Suprapubic skin (tissue), 4 donors: Measurements from ENCODE around the gene ZNF626. TPM values are rescaled to one million over a fixed set of nuclear protein-coding genes. Genes with fewer than 3 reads are reported as not detected.
A peak's percentile ranks its signal among the peaks of the same experiment; 100 is the strongest.
"Not testable (repeated sequence)": the region's sequence is repeated elsewhere in the genome, so short reads cannot be mapped to it uniquely, and the experiment has no call there.

Experiments used
- DNase-seq, 2 donors: peaks; one replicate each; pipeline ENCODE4 v3.0.0-alpha.2; 2019; ENCODE audit warnings: low spot score in 2 of 2
- H3K27ac ChIP-seq: fragments of 200-600 bp; sonication (generic); one replicate; pipeline ENCODE4 v1.5.1; 2019
- H3K27me3 ChIP-seq: fragments of 200-600 bp; sonication (generic); one replicate; pipeline ENCODE4 v1.5.1; 2019
- H3K36me3 ChIP-seq: fragments of 200-600 bp; sonication (generic); one replicate; pipeline ENCODE4 v1.5.1; 2019
- H3K4me1 ChIP-seq: fragments of 200-600 bp; sonication (generic); one replicate; pipeline ENCODE4 v1.5.1; 2019
- H3K4me3 ChIP-seq: fragments of 200-600 bp; sonication (generic); one replicate; pipeline ENCODE4 v1.5.1; 2019; ENCODE audit warnings: mild to moderate bottlenecking
- H3K9me3 ChIP-seq: fragments of 200-600 bp; sonication (generic); one replicate; pipeline ENCODE4 v1.5.1; 2019
- CTCF ChIP-seq, 2 donors: fragments of 200-600 bp in 1 of 2; fragments of 450-650 bp in 1 of 2; sonication (generic) in 1 of 2; IDR thresholded peaks; one replicate each; pipeline ENCODE4 v1.5.1; 2016 to 2019; ENCODE audit warnings: antibody characterized with exemption in 2 of 2, mild to moderate bottlenecking in 1 of 2, moderate library complexity in 1 of 2
- EP300 ChIP-seq: sonication (generic); formaldehyde crosslinking; IDR thresholded peaks from one replicate; pipeline ENCODE4 v1.6.1; 2017; ENCODE audit warnings: antibody characterized with exemption
- POLR2A ChIP-seq, 2 donors: fragments of 450-650 bp; IDR thresholded peaks; one replicate each; pipeline ENCODE4 v1.6.1; 2017; ENCODE audit warnings: antibody characterized with exemption in 2 of 2, mild to moderate bottlenecking in 2 of 2, moderate library complexity in 2 of 2
- POLR2AphosphoS5 ChIP-seq, 3 donors: sonication (generic); formaldehyde crosslinking; IDR thresholded peaks; one replicate each; pipeline ENCODE4 v1.6.1; 2017; ENCODE audit warnings: antibody characterized with exemption in 3 of 3
- WGBS: methylation state at CpG from one replicate; pipeline ENCODE4 v1.1.5; 2018; 5-methylcytosine and 5-hydroxymethylcytosine counted together
- total RNA-seq, 4 donors: library from RNA; depleted of rRNA; stranded (reverse); fragments of >200 nt; gene quantifications; one replicate each; pipeline ENCODE4 v1.1.0, GENCODE V29; 2016

The ZNF626 gene
- 10 to 100 TPM; 14.2 to 24.3 (median 17.1) TPM for total RNA-seq

GRCh38 chr19:20661150-20661819 is at the start of gene ZNF626:
TSS of gene ZNF626 (minus strand) at chr19:20661571. CDS start at chr19:20661446, 125 bp downstream.
- Histone ChIP-seq H3K4me3 (peak within 1 kb of the TSS; percentile 56), H3K4me1 (peaks cover 21% of the 10 kb centered on the region), H3K27ac (peak within 1 kb of the TSS; percentile 80), H3K9me3 (peaks cover 7% of the 10 kb centered on the region), H3K36me3 (peaks cover 24% of the 10 kb centered on the region), H3K27me3 (no peaks in the 10 kb centered on the region)
- TF ChIP-seq POLR2AphosphoS5 (IDR thresholded peaks at IDR 0.05) (peak in 2 of 3 donors; percentile 23 to 34), CTCF (IDR thresholded peaks at IDR 0.05) (no peak), POLR2A (IDR thresholded peaks at IDR 0.05) (peak; percentile 16 to 88)
- DNase-seq = peak; percentile 98
- whole genome bisulfite sequencing = under 1% methylated on average over 25 of the region's 25 CpGs

DNA sequence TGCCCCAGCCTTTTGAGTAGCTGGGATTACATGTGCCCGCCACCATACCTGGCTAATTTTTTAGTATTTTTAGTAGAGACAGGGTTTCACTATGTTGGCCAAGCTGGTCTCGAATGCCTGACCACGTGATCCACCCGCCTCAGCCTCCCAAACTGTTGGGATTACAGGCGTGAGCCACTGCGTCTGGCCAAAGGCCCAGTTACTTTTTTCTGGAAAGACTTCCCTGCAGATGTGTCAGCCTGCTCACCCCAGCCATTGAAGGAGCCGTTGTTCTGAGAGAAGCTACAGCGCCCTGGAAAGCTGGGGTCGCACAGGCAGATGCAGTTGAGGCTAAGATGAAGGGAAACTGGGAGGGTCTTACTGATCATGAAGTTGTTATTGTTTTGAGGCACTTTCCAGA is 7.9 kb upstream of the ZNF626 start:
- 89% methylated on average over 9 of the region's 9 CpGs for WGBS
- Histone ChIP-seq H3K27me3 (no peaks in the 10 kb centered on the region), H3K4me3 (no peak overlapping the region), H3K9me3 (no peaks in the 10 kb centered on the region), H3K4me1 (no peaks in the 10 kb centered on the region), H3K36me3 (no peaks in the 10 kb centered on the region), H3K27ac (no peak overlapping the region)
- DNase-seq = no peak
- no peak for TF ChIP-seq POLR2A (IDR thresholded peaks at IDR 0.05)
- no peak for TF ChIP-seq EP300
- no peak for TF ChIP-seq POLR2AphosphoS5 (IDR thresholded peaks at IDR 0.05)
- TF ChIP-seq CTCF (IDR thresholded peaks at IDR 0.05) = no peak

GRCh38 chr19:20667281-20667680 is 5.9 kb upstream of the ZNF626 start:
- H3K27me3 ChIP-seq = no peaks in the 10 kb centered on the region
- no peak overlapping the region for H3K4me3 ChIP-seq
- H3K9me3 ChIP-seq = no peaks in the 10 kb centered on the region
- no peaks in the 10 kb centered on the region for H3K36me3 ChIP-seq
- no peaks in the 10 kb centered on the region for H3K4me1 ChIP-seq
- WGBS = 95% methylated on average over 4 of the region's 4 CpGs
- no peak for TF ChIP-seq POLR2AphosphoS5 (IDR thresholded peaks at IDR 0.05)
- DNase-seq = no peak
- no peak overlapping the region for H3K27ac ChIP-seq

DNA sequence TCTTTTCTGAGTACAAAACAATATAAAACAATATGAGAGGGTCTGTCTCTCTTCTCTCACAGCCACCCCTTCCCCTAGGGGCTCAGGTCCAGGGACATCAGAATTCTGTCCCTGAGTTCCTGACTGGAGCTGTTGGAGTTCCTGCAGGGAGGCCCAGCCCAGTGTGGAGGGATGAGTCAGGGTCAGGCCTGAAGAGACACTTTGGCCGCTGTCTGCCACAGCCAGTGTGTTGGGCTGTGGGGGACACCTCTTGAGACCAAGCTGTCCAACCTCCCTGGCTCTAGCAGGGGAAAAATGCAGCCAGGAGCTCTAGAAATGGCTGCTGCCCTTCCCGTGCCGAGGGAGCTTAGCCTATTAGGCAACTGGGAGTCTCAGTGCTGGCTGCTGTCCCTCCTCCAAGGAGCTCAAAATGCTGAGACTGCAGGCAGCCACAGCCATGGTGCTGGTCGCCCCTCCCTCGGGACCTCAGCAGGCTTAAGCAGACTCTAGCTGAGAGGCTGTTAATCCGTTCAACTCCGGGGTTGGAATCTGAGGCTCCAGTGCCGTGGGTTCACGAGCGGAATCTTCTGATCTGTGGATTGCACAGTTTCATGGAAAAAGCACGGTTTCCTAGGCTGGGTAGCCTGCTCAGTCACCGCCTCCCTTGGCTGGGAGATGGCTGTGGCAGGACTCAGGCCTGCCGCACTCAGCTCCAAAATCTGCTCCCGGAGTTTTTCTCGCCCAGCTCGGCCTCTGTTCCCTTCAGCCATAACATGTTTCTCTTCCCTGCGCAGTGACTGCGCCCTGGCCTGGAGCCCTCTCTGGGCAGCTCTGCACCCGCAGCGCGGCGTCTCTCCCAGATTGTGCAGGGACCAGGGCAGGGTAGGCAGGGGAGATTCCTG is 3.8 kb upstream of the ZNF626 start:
- Histone ChIP-seq H3K4me1 (peaks cover 11% of the 10 kb centered on the region), H3K27ac (no peak overlapping the region), H3K36me3 (no peaks in the 10 kb centered on the region), H3K9me3 (no peaks in the 10 kb centered on the region), H3K4me3 (no peak overlapping the region), H3K27me3 (no peaks in the 10 kb centered on the region)
- 57% methylated on average over 20 of the region's 22 CpGs for WGBS
- no peak for DNase-seq
- no peak for TF ChIP-seq CTCF (IDR thresholded peaks at IDR 0.05)

- H3K9me3 ChIP-seq, H3K36me3 ChIP-seq, DNase-seq, H3K27ac ChIP-seq, H3K4me3 ChIP-seq, H3K27me3 ChIP-seq: not testable (repeated sequence)
- 72% methylated on average over 10 of the region's 10 CpGs for WGBS
- H3K4me1 ChIP-seq = peaks cover 15% of the 10 kb centered on the region
Observed at GRCh38 chr19:20664475-20664874, 3.1 kb upstream of the ZNF626 start.

DNA sequence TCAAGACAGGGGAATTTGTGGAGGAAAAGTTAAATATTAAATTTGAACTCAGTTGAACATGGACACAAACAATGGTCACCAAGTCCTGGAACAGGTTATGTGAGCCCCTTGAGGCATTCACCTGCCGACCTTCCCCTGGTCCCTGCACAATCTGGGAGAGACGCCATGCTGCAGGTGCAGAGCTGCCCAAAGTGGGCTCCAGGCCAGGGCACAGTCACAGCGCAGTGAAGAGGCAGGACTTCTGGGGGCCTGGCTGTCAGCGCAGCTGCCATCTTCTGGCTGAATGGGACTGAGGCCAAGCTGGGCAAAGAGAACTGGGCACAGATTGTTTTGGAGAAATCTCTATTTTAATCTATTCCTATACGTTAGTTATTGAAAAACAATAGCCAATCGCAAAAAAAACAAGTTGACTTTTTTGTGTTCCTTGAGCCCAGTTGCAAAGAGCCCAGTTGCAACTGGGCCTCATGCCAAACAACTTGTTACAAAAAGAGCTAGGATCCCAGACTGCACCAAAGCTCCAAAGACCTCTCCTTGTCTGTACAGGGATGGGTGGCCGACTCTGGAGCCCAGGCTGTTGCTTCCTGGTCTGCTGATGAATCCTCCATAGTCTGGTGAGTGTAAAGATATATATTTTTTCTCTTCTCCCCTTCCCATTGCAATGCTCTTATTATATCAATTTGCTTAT is 1.2 kb upstream of the ZNF626 start:
- peaks cover 15% of the 10 kb centered on the region for H3K36me3 ChIP-seq
- no peaks in the 10 kb centered on the region for H3K27me3 ChIP-seq
- WGBS = 91% methylated on average over 7 of the region's 7 CpGs
- H3K9me3 ChIP-seq = peaks cover 7% of the 10 kb centered on the region
- DNase-seq = no peak
- peaks cover 21% of the 10 kb centered on the region for H3K4me1 ChIP-seq
- H3K4me3 ChIP-seq = no peak overlapping the region
- no peak for TF ChIP-seq CTCF (IDR thresholded peaks at IDR 0.05)
- no peak for TF ChIP-seq POLR2AphosphoS5 (IDR thresholded peaks at IDR 0.05)
- no peak for TF ChIP-seq EP300
- no peak for TF ChIP-seq POLR2A (IDR thresholded peaks at IDR 0.05)
- no peak overlapping the region for H3K27ac ChIP-seq
